Fibroblast of mammary gland (primary cell): Measurements from ENCODE around the gene PLA2G2C.

Source experiments
- DNase-seq: peaks from one replicate; pipeline ENCODE4 v3.0.0-alpha.2; 2010; ENCODE audit warnings: low read depth
- H3K4me3 ChIP-seq: 2 replicates; pipeline ENCODE4 v1.5.1; 2011; ENCODE audit warnings: low read depth, mild to moderate bottlenecking, low read length, moderate library complexity; ENCODE audit not compliant: control insufficient read depth
- CTCF ChIP-seq: conservative IDR thresholded peaks from 2 replicates; pipeline ENCODE4 v1.5.1; 2011; ENCODE audit warnings: low read depth, low read length, inconsistent platforms; ENCODE audit not compliant: control insufficient read depth, insufficient read depth

PLA2G2C gene

GRCh38 chr1:20143734-20144565, 42.4 kb downstream of the PLA2G2C start:
- DNase-seq: no peak
- H3K4me3 ChIP-seq: no peak overlapping the region
- no peak for TF ChIP-seq CTCF

- no peak for DNase-seq
- TF ChIP-seq CTCF: no peak
- H3K4me3 ChIP-seq: no peak overlapping the region
These were observed 43.0 kb downstream of the PLA2G2C start for GRCh38 chr1:20143318-20143717.

- DNase-seq: no peak
- H3K4me3 ChIP-seq: no peak overlapping the region
- TF ChIP-seq CTCF: no peak
These were observed 44.2 kb downstream of the PLA2G2C start for GRCh38 chr1:20142001-20142710.

- H3K4me3 ChIP-seq: no peak overlapping the region
- TF ChIP-seq CTCF: no peak
- DNase-seq: no peak
These were observed 44.9 kb downstream of the PLA2G2C start for GRCh38 chr1:20141466-20141865.

GRCh38 chr1:20141001-20141400, 45.3 kb downstream of the PLA2G2C start:
- H3K4me3 ChIP-seq: no peak overlapping the region
- TF ChIP-seq CTCF: no peak
- no peak for DNase-seq

GRCh38 chr1:20139776-20140612, 46.3 kb downstream of the PLA2G2C start:
- no peak for TF ChIP-seq CTCF
- no peak overlapping the region for H3K4me3 ChIP-seq
- no peak for DNase-seq
